ENCODE measurements around the gene PAPOLG.
"Not testable (repeated sequence)": the region's sequence is repeated elsewhere in the genome, so short reads cannot be mapped to it uniquely, and the experiment has no call there.

PAPOLG gene

GRCh38 chr2:60823694-60824305 lies 67.7 kb downstream of the PAPOLG start:
- no peak for DNase-seq (ENCODE audit: low spot score)

- DNase-seq (ENCODE audit: low spot score): no peak
Observed at GRCh38 chr2:60825666-60826065, 69.6 kb downstream of the PAPOLG start.

GRCh38 chr2:60826111-60826510 lies 70.0 kb downstream of the PAPOLG start:
- DNase-seq (ENCODE audit: low spot score): no peak

- not testable (repeated sequence) for DNase-seq (ENCODE audit: low spot score)
Observed at GRCh38 chr2:60826860-60827259, 70.8 kb downstream of the PAPOLG start.

GRCh38 chr2:60827369-60827768 lies 71.3 kb downstream of the PAPOLG start:
- DNase-seq (ENCODE audit: low spot score): no peak

GRCh38 chr2:60830991-60831390 lies 74.9 kb downstream of the PAPOLG start:
- no peak for DNase-seq (ENCODE audit: low spot score)

- no peak for DNase-seq (ENCODE audit: low spot score)
Observed at GRCh38 chr2:60831921-60832320, 75.9 kb downstream of the PAPOLG start.

- no peak for DNase-seq (ENCODE audit: low spot score)
Observed at GRCh38 chr2:60832621-60833020, 76.6 kb downstream of the PAPOLG start.

- no peak for DNase-seq (ENCODE audit: low spot score)
Observed at GRCh38 chr2:60834270-60834717, 78.2 kb downstream of the PAPOLG start.

GRCh38 chr2:60836491-60836890 lies 80.4 kb downstream of the PAPOLG start:
- no peak for DNase-seq (ENCODE audit: low spot score)

- no peak for DNase-seq (ENCODE audit: low spot score)
Observed at GRCh38 chr2:60837123-60837522, 81.1 kb downstream of the PAPOLG start.

- DNase-seq (ENCODE audit: low spot score): no peak
Observed at GRCh38 chr2:60838481-60838880, 82.4 kb downstream of the PAPOLG start.

GRCh38 chr2:60839126-60839813 lies 83.2 kb downstream of the PAPOLG start:
- DNase-seq (ENCODE audit: low spot score): no peak

- DNase-seq (ENCODE audit: low spot score): no peak
Observed at GRCh38 chr2:60840880-60841279, 84.8 kb downstream of the PAPOLG start.

GRCh38 chr2:60843006-60843405 lies 86.9 kb downstream of the PAPOLG start:
- DNase-seq (ENCODE audit: low spot score): no peak

- DNase-seq (ENCODE audit: low spot score): no peak
Observed at GRCh38 chr2:60844105-60844504, 88.0 kb downstream of the PAPOLG start.

- DNase-seq (ENCODE audit: low spot score): no peak
Observed at GRCh38 chr2:60847854-60848253, 91.8 kb downstream of the PAPOLG start.

All from activated CD4-positive, alpha-beta T cell treated with anti-CD3 and anti-CD28 coated beads, Interleukin-2, Interleukin-4, amounts not matched to agents 100 ng/mL and 50 ng/mL, durations not matched to agents 16 hours and 8 hours (primary cell).